Measurements from ENCODE around the gene ZNF550. TPM values are rescaled to one million over a fixed set of nuclear protein-coding genes. Genes with fewer than 3 reads are reported as not detected.
"Not testable (repeated sequence)": the region's sequence is repeated elsewhere in the genome, so short reads cannot be mapped to it uniquely, and the experiment has no call there.

The ZNF550 gene
- total RNA-seq, 1 experiment from 2014 or later: 5.5 TPM

DNA sequence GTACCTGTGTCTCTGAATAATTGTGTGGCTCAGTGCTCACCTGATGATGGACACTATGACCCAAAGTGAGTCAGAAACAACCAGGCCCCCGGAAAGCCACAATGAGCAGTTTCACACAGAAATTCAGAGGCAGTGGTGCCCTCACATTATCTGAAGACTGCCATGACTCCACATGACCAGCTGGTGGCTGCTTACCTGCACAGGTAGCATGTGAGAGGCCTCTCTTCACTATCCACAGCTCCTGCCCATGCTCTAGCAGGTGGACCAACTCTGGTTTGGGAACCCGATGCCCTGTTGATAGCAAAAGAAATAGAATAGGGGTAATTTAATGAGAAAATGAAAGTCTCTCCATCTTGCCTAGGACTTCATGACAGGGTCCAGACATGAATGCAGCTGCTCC is 7.2 kb downstream of the ZNF550 start:
- no peak for DNase-seq (ENCODE audit: low read depth)
- in situ Hi-C loops (cut with HindIII; ENCODE audit: low pct_unique_long_range_greater_than_20kb, low sequenced_read_pairs): no loop called here

DNA sequence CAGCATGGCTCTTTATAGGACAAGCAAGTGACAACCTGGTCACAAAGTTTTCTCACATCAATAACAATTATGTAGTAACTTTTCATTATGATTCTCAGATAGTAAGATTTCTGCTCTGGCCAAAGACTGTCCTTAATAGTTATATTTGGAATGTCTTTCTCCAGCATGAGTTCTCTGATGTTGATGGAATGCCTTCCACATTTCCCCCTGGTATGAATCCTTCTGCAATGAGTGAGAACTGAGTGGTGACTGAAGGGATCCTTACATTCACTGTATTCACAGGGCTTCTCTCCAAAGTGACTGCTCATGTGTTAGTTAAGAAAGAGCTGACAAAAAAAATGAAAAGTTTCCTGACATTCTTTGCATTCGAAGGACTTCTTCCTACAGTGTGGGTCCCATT is 13.2 kb downstream of the ZNF550 start:
- in situ Hi-C loops (cut with HindIII; ENCODE audit: low pct_unique_long_range_greater_than_20kb, low sequenced_read_pairs): no loop called here
- no peak for DNase-seq (ENCODE audit: low read depth)

DNA sequence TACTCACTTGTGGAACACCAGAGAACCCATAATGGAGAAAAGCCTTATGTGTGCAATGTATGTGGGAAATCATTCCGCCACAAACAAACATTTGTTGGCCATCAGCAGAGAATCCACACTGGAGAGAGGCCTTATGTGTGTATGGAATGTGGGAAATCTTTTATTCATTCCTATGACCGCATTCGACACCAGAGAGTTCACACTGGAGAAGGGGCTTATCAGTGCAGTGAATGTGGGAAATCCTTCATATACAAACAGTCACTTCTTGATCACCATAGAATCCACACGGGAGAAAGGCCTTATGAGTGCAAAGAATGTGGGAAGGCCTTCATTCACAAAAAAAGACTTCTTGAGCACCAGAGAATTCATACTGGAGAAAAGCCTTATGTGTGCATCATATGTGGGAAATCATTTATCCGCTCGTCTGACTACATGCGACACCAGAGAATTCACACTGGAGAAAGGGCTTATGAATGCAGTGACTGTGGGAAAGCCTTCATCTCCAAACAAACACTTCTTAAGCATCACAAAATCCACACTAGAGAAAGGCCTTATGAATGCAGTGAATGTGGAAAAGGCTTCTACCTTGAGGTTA is 21.6 kb downstream of the ZNF550 start:
- in situ Hi-C loops (cut with HindIII; ENCODE audit: low pct_unique_long_range_greater_than_20kb, low sequenced_read_pairs): no loop called here

DNA sequence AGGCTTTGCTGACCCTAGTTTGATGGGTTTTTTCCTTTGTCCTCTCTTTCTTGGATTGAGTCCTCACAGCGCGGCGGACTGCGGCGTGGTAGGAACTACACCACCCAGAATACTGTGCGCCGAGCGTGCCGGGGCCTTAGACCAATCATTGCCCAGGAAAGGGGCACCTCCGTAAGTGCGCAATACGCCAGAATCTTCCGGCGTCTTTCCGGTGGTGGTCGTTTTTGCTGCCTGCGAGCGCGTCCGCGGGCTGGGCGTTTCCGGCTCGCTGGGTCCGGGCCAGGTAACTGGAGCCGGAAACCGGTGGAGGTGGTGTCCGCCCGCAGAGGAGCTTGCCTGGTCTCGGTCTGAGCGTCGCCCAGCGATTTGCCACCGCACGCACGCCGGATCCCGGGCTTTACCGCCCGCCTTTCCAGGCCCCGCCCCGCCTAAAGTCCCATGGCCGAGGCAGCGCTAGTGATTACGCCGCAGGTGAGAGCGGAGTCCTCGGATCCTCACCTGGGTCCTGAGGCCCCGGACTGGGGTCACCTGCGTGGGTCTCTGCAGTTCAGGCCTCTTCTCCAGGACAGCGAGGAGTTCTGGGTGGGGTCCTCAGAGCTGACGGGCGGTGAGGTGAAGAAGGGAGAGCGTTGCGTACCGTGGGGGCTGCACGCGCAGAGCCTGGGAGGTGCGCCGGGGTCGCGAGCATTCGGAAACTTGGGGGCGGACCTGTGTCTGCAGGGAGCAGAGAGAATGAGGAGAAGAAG is 32.4 kb downstream of the ZNF550 start, which contains the start of gene ZNF549:
Gene ZNF549 (plus strand): TSS at position 221 of the 746 bp plus-strand sequence. CDS start 218 bp downstream, at position 439.
- peak; percentile 85 for DNase-seq (ENCODE audit: low read depth)
- in situ Hi-C loops (cut with HindIII; ENCODE audit: low pct_unique_long_range_greater_than_20kb, low sequenced_read_pairs): no loop called here

More for the DNA sequence above, 21.6 kb downstream of the ZNF550 start:
- peak; percentile 22 for DNase-seq (ENCODE audit: low read depth)

DNA sequence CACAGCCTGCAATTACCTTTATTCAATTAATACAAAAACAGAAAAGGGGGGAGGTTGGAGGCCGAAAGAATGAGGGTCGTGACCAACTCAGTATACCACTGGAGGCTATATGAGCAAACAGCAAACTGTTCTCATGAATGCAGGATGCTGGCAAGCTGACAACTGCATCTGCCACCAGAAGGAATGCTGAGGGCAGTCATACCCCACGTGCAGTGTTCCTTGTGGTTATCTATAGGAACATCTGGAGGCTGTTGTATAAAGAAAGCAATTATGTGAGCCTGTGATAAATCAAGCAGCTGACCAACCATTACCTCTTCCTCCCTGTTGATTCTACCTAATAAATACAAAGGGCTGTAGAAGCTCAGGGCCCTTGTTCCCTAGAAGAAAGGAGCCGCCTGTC is 41.6 kb downstream of the ZNF550 start:
- DNase-seq (ENCODE audit: low read depth); in situ Hi-C loops (cut with HindIII; ENCODE audit: low pct_unique_long_range_greater_than_20kb, low sequenced_read_pairs): not testable (repeated sequence)

DNA sequence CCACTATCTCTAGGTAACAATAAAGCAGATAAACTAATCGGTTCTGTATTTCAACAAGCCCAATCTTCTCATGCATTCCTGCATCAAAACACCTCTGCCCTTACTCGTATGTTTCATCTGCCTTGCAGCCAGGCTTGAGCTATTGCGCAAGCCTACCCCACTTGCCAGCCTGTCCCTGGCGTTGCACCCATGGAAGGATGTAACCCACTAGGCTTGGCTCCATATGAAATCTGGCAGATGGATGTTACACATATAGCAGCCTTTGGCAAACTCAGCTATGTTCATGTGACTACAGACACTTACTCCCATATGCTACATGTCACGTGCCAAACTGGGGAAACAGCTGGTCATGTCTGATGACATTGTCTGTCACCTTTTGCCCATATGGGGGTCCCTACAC is 44.4 kb downstream of the ZNF550 start:
- DNase-seq (ENCODE audit: low read depth): no peak
- in situ Hi-C loops (cut with HindIII; ENCODE audit: low pct_unique_long_range_greater_than_20kb, low sequenced_read_pairs): no loop called here

DNA sequence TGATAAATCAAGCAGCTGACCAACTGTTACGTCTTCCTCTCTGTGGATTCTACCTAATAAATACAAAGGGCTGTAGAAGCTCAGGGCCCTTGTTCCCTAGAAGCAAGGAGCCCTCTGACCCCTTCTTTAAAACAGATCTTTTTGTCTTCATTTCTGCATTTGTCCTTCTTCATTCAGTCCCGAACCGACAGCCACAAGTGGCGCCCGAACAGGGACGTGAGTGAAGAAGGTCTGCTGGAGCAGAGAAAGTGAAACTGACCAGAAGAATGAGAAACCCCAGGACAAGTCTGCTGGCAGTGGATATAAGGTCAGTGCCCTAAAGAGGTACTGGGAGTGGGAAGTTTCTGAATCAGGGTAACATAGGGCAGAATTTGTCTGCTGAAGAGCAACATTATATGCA is 46.8 kb downstream of the ZNF550 start:
- in situ Hi-C loops (cut with HindIII; ENCODE audit: low pct_unique_long_range_greater_than_20kb, low sequenced_read_pairs): no loop called here
- peak; percentile 47 for DNase-seq (ENCODE audit: low read depth)

DNA sequence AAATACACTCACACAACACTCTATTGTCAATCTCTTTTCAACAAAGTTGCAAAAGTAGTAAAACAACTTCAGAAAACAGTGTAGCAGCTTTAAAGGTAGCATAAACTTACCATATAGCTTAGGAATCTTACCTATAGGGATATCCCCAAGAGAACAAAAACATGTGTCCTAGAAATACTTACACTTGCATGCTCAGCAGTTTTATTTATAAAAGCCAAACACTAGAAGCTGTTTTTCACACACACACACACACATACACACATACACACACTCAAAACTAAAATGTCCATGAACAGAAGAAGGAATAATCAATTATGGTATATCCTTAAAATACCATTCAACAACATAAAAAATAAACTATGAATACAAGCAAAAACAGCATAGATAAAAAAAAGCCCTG is 48.2 kb downstream of the ZNF550 start:
- in situ Hi-C loops (cut with HindIII; ENCODE audit: low pct_unique_long_range_greater_than_20kb, low sequenced_read_pairs): no loop called here
- DNase-seq (ENCODE audit: low read depth): no peak

DNA sequence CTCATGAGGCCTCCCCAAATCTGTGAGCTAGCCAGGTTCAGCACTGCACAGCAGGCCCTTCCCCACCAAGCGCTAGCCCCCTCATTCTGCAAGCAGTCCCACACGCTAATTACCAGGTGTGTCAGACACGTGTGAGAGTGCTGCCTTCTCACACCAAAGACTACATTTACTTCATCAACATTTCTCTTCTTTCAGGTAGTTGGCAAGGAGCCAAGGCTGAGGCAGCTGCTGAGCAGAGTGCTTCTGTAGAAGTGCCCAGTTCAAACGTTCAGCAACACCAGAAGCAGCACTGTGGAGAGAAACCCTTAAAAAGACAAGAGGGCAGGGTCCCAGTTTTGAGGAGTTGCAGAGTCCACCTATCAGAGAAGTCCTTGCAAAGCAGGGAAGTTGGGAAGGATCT is 53.5 kb downstream of the ZNF550 start:
- in situ Hi-C loops (cut with HindIII; ENCODE audit: low pct_unique_long_range_greater_than_20kb, low sequenced_read_pairs): no loop called here
- DNase-seq (ENCODE audit: low read depth): no peak

DNA sequence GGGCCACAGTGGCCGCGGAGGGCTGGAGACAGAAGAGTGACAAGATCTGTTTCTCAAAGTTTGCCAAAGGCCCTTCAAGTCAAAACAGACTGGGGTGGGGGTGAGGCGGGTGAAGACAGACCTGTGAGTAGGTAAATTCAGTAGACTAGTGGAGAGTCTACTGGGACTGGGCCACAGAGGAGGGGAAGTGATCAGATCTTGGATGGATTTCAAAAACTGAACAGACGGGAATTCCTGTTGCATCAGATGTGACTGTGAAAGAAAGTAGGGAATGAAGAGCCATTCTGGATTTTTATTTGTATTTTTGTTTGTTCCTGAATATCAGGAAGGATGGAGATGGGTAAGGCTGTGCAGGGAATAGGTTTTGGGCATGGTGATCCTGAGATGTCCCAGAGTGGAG is 59.3 kb downstream of the ZNF550 start:
- in situ Hi-C loops (cut with HindIII; ENCODE audit: low pct_unique_long_range_greater_than_20kb, low sequenced_read_pairs): not testable (repeated sequence)
- DNase-seq (ENCODE audit: low read depth): peak; percentile 21

DNA sequence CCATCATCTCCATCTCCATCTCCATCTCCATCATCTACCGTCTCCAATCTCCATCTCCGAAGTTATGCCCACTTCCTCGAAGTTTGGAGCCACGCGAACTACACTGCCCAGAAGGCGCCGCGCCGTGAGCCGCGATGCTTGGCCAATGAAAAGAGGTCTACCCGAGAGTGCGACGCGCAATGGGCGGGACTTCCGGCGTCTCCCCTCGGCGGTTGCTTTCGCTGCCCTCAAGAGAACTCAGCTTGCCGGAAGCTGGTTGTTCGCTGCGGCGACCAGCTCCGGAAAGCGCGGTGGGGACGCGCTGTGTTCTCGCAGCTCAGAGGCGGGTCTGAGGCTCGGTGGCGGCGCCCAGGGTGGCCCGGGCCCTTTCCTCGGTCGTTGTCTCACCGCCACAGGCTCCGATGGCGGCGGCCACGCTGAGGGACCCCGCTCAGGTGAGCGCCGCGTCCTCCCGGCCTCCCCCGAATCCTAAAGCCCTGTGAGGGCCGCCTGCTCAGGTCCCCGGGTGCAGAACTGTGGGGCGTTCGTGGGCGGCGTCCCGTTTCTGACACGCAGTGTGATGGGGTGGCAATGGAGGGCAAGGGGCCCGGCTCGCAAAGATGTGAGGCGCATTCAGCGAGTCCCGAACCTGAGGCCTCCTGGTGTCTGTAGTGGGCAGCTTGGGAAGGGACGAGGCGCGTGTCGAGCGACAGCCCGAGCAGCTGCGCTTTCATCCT is 59.8 kb downstream of the ZNF550 start, which contains the start of gene ZNF773:
Gene ZNF773 (plus strand): TSS at position 259 of the 716 bp plus-strand sequence. CDS start 143 bp downstream, at position 402.
- in situ Hi-C loops (cut with HindIII; ENCODE audit: low pct_unique_long_range_greater_than_20kb, low sequenced_read_pairs): not testable (repeated sequence)
- peak; percentile 86 for DNase-seq (ENCODE audit: low read depth)

DNA sequence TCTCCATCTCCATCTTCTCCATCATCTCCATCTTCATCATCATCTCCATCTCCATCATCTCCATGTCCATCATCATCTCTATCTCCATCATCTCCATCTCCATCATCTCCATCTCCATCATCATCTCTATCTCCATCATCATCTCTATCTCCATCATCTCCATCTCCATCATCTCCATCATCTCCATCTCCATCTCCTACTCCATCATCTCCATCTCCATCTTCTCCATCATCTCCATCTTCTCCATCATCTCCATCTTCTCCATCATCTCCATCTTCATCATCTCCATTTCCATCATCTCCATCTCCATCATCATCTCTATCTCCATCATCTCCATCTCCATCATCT is 60.4 kb downstream of the ZNF550 start:
- in situ Hi-C loops (cut with HindIII; ENCODE audit: low pct_unique_long_range_greater_than_20kb, low sequenced_read_pairs): not testable (repeated sequence)

DNA sequence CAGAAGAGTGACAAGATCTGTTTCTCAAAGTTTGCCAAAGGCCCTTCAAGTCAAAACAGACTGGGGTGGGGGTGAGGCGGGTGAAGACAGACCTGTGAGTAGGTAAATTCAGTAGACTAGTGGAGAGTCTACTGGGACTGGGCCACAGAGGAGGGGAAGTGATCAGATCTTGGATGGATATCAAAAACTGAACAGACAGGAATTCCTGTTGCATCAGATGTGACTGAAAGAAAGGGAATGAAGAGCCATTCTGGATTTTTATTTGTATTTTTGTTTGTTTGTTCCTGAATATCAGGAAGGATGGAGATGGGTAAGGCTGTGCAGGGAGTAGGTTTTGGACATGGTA is 71.4 kb downstream of the ZNF550 start:
- in situ Hi-C loops (cut with HindIII; ENCODE audit: low pct_unique_long_range_greater_than_20kb, low sequenced_read_pairs); DNase-seq (ENCODE audit: low read depth): not testable (repeated sequence)

More for the DNA sequence above, 60.4 kb downstream of the ZNF550 start:
- not testable (repeated sequence) for DNase-seq (ENCODE audit: low read depth)

DNA sequence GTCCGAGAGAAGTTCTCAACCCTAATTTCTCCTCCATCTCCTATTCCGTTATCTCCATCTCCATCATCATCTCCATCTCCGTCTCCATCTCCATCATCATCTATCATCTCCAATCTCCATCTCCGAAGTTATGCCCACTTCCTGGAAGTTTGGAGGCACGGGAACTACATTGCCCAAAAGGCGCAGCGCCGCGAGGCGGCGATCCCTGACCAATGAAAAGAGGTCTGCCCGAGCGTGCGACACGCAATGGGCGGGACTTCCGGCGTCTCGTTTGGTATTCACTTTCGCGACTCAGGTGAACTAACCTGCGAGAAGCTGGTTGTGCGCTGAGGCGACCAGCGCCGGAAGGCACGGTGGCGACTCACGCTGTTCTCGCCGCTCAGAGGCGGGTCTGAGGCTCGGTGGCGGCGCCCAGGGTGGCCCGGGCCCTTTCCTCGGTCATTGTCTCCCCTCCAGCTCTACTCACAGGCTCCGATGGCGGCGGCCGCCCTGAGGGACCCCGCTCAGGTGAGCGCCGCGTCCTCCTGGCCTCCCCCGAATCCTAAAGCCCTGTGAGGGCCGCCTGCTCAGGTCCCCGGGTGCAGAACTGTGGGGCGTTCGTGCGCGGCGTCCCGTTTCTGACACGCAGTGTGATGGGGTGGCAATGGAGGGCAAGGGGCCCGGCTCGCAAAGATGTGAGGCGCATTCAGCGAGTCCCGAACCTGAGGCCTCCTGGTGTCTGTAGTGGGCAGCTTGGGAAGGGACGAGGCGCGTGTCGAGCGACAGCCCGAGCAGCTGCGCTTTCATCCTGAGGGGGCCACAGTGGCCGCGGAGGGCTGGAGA is 72.0 kb downstream of the ZNF550 start, which contains the start of gene ZNF419:
Gene ZNF419 (plus strand): TSS at position 274 of the 822 bp plus-strand sequence. CDS start 201 bp downstream, at position 475.
- DNase-seq (ENCODE audit: low read depth): peak; percentile 82
- in situ Hi-C loops (cut with HindIII; ENCODE audit: low pct_unique_long_range_greater_than_20kb, low sequenced_read_pairs): not testable (repeated sequence)

Other genes with a start within 250 kb of the ZNF550 start
- gene ZNF543, start 239.4 kb downstream of the ZNF550 start, total RNA-seq (2014; rRNA removed; shearing (Covaris generic); ENCODE audit: low replicate concordance): 9.2 and 9.3 TPM in 2 replicates
- 13.0 and 15.1 TPM in 2 replicates for gene ZNF304, start 208.6 kb downstream of the ZNF550 start, total RNA-seq (2014; rRNA removed; shearing (Covaris generic); ENCODE audit: low replicate concordance)
- gene TRAPPC2B, start 196.3 kb downstream of the ZNF550 start, total RNA-seq (2014; rRNA removed; shearing (Covaris generic); ENCODE audit: low replicate concordance): 31.4 and 34.3 TPM in 2 replicates
- 3.1 and 8.7 TPM in 2 replicates for gene ZNF547, start 196.3 kb downstream of the ZNF550 start, total RNA-seq (2014; rRNA removed; shearing (Covaris generic); ENCODE audit: low replicate concordance)
- 11.6 and 15.1 TPM in 2 replicates for gene ZNF548, start 170.0 kb downstream of the ZNF550 start, total RNA-seq (2014; rRNA removed; shearing (Covaris generic); ENCODE audit: low replicate concordance)
- 2.2 and 5.8 TPM in 2 replicates for gene ZNF17, start 148.7 kb downstream of the ZNF550 start, total RNA-seq (2014; rRNA removed; shearing (Covaris generic); ENCODE audit: low replicate concordance)
- 17.8 and 20.7 TPM in 2 replicates for gene ZNF749, start 124.5 kb downstream of the ZNF550 start, total RNA-seq (2014; rRNA removed; shearing (Covaris generic); ENCODE audit: low replicate concordance)
- gene VN1R1, start 102.7 kb downstream of the ZNF550 start, total RNA-seq (2014; rRNA removed; shearing (Covaris generic); ENCODE audit: low replicate concordance): not detected in 2 replicates
- gene ZNF772, start 82.3 kb downstream of the ZNF550 start, total RNA-seq (2014; rRNA removed; shearing (Covaris generic); ENCODE audit: low replicate concordance): 13.1 and 14.0 TPM in 2 replicates
- 11.7 and 22.1 TPM in 2 replicates for gene ZNF419, start 72.1 kb downstream of the ZNF550 start, total RNA-seq (2014; rRNA removed; shearing (Covaris generic); ENCODE audit: low replicate concordance)
- gene ZNF773, start 59.9 kb downstream of the ZNF550 start, total RNA-seq (2014; rRNA removed; shearing (Covaris generic); ENCODE audit: low replicate concordance): 10.6 and 12.5 TPM in 2 replicates
- 1.5 and 3.3 TPM in 2 replicates for gene ZNF549, start 32.5 kb downstream of the ZNF550 start, total RNA-seq (2014; rRNA removed; shearing (Covaris generic); ENCODE audit: low replicate concordance)
- gene ZNF416, start 19.0 kb upstream of the ZNF550 start, total RNA-seq (2014; rRNA removed; shearing (Covaris generic); ENCODE audit: low replicate concordance): 5.0 and 14.8 TPM in 2 replicates
- gene ZIK1, start 24.3 kb upstream of the ZNF550 start, total RNA-seq (2014; rRNA removed; shearing (Covaris generic); ENCODE audit: low replicate concordance): 4.3 and 6.9 TPM in 2 replicates
- gene ZNF530, start 40.0 kb upstream of the ZNF550 start, total RNA-seq (2014; rRNA removed; shearing (Covaris generic); ENCODE audit: low replicate concordance): 5.2 and 13.3 TPM in 2 replicates
- gene ZNF134, start 54.4 kb upstream of the ZNF550 start, total RNA-seq (2014; rRNA removed; shearing (Covaris generic); ENCODE audit: low replicate concordance): 9.4 and 17.0 TPM in 2 replicates
- 4.1 and 8.3 TPM in 2 replicates for gene ZNF211, start 73.3 kb upstream of the ZNF550 start, total RNA-seq (2014; rRNA removed; shearing (Covaris generic); ENCODE audit: low replicate concordance)
- not detected in 2 replicates for gene ZSCAN4, start 109.1 kb upstream of the ZNF550 start, total RNA-seq (2014; rRNA removed; shearing (Covaris generic); ENCODE audit: low replicate concordance)
- gene ZNF551, start 122.1 kb upstream of the ZNF550 start, total RNA-seq (2014; rRNA removed; shearing (Covaris generic); ENCODE audit: low replicate concordance): 7.8 and 23.9 TPM in 2 replicates
- not detected in 2 replicates for gene ZNF154, start 149.3 kb upstream of the ZNF550 start, total RNA-seq (2014; rRNA removed; shearing (Covaris generic); ENCODE audit: low replicate concordance)
- not detected in 2 replicates for gene ZNF671, start 167.8 kb upstream of the ZNF550 start, total RNA-seq (2014; rRNA removed; shearing (Covaris generic); ENCODE audit: low replicate concordance)
- gene ZNF776, start 187.0 kb upstream of the ZNF550 start, total RNA-seq (2014; rRNA removed; shearing (Covaris generic); ENCODE audit: low replicate concordance): 4.0 and 19.4 TPM in 2 replicates
- 12.9 and 18.7 TPM in 2 replicates for gene ZNF586, start 209.8 kb upstream of the ZNF550 start, total RNA-seq (2014; rRNA removed; shearing (Covaris generic); ENCODE audit: low replicate concordance)

Data from Caki2 (cell line).